Jurkat, Clone E6-1 (cell line): ENCODE measurements around the gene POLN.
"Not testable (repeated sequence)": the region's sequence is repeated elsewhere in the genome, so short reads cannot be mapped to it uniquely, and the experiment has no call there.

Experiments
- DNase-seq: peaks from one replicate; pipeline ENCODE4 v3.0.0-alpha.2; 2011; ENCODE audit warnings: low read depth, low spot score
- H3K4me3 ChIP-seq: 2 replicates; pipeline ENCODE4 v1.5.1; 2011; ENCODE audit warnings: mild to moderate bottlenecking, low read length, control low read depth, moderate library complexity

POLN gene

GRCh38 chr4:2179717-2180116 lies 62.2 kb downstream of the POLN start:
- DNase-seq = no peak
- H3K4me3 ChIP-seq = no peak overlapping the region

- no peak for DNase-seq
Observed at GRCh38 chr4:2178986-2179385, 62.9 kb downstream of the POLN start.

GRCh38 chr4:2177443-2178093 lies 64.4 kb downstream of the POLN start:
- no peak overlapping the region for H3K4me3 ChIP-seq
- DNase-seq = no peak

More at GRCh38 chr4:2178986-2179385, 62.9 kb downstream of the POLN start:
- no peak overlapping the region for H3K4me3 ChIP-seq

GRCh38 chr4:2175990-2176698 lies 65.8 kb downstream of the POLN start:
- DNase-seq = no peak
- no peak overlapping the region for H3K4me3 ChIP-seq

GRCh38 chr4:2174061-2174460 lies 67.9 kb downstream of the POLN start:
- H3K4me3 ChIP-seq = no peak overlapping the region
- no peak for DNase-seq

GRCh38 chr4:2172627-2173231 lies 69.2 kb downstream of the POLN start:
- DNase-seq = peak; percentile 74
- peak overlapping the region; percentile 26 for H3K4me3 ChIP-seq

GRCh38 chr4:2172161-2172560 lies 69.8 kb downstream of the POLN start:
- H3K4me3 ChIP-seq = peak overlapping the region; percentile 26
- peak; percentile 79 for DNase-seq

GRCh38 chr4:2168469-2169319 lies 73.2 kb downstream of the POLN start:
- no peak for DNase-seq

GRCh38 chr4:2166253-2166652 lies 75.7 kb downstream of the POLN start:
- no peak for DNase-seq
- H3K4me3 ChIP-seq = no peak overlapping the region

More at GRCh38 chr4:2168469-2169319, 73.2 kb downstream of the POLN start:
- no peak overlapping the region for H3K4me3 ChIP-seq

GRCh38 chr4:2165391-2165790 lies 76.5 kb downstream of the POLN start:
- no peak for DNase-seq
- no peak overlapping the region for H3K4me3 ChIP-seq

GRCh38 chr4:2163311-2163821 lies 78.6 kb downstream of the POLN start:
- no peak for DNase-seq
- H3K4me3 ChIP-seq = no peak overlapping the region

GRCh38 chr4:2161092-2161703 lies 80.7 kb downstream of the POLN start:
- DNase-seq, H3K4me3 ChIP-seq: not testable (repeated sequence)

GRCh38 chr4:2159931-2160330 lies 82.0 kb downstream of the POLN start:
- no peak for DNase-seq
- no peak overlapping the region for H3K4me3 ChIP-seq

- H3K4me3 ChIP-seq = no peak overlapping the region
- DNase-seq = no peak
Observed at GRCh38 chr4:2155246-2155645, 86.7 kb downstream of the POLN start.

- H3K4me3 ChIP-seq = no peak overlapping the region
- DNase-seq = no peak
Observed at GRCh38 chr4:2154215-2154740, 87.6 kb downstream of the POLN start.

GRCh38 chr4:2151544-2151943 lies 90.4 kb downstream of the POLN start:
- DNase-seq = no peak
- no peak overlapping the region for H3K4me3 ChIP-seq

- no peak for DNase-seq
- no peak overlapping the region for H3K4me3 ChIP-seq
Observed at GRCh38 chr4:2150076-2150475, 91.8 kb downstream of the POLN start.

GRCh38 chr4:2142630-2143427 lies 99.1 kb downstream of the POLN start:
- DNase-seq = peak; percentile 30
- no peak overlapping the region for H3K4me3 ChIP-seq
